ENCODE data around the gene SUSD4.
A peak's percentile ranks its signal among the peaks of the same experiment; 100 is the strongest.
"Not testable (repeated sequence)": the region's sequence is repeated elsewhere in the genome, so short reads cannot be mapped to it uniquely, and the experiment has no call there.

SUSD4 gene, protein sequence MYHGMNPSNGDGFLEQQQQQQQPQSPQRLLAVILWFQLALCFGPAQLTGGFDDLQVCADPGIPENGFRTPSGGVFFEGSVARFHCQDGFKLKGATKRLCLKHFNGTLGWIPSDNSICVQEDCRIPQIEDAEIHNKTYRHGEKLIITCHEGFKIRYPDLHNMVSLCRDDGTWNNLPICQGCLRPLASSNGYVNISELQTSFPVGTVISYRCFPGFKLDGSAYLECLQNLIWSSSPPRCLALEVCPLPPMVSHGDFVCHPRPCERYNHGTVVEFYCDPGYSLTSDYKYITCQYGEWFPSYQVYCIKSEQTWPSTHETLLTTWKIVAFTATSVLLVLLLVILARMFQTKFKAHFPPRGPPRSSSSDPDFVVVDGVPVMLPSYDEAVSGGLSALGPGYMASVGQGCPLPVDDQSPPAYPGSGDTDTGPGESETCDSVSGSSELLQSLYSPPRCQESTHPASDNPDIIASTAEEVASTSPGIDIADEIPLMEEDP
- 15.3 to 29.7 reads per million in 2 donors for total RNA-seq

DNA sequence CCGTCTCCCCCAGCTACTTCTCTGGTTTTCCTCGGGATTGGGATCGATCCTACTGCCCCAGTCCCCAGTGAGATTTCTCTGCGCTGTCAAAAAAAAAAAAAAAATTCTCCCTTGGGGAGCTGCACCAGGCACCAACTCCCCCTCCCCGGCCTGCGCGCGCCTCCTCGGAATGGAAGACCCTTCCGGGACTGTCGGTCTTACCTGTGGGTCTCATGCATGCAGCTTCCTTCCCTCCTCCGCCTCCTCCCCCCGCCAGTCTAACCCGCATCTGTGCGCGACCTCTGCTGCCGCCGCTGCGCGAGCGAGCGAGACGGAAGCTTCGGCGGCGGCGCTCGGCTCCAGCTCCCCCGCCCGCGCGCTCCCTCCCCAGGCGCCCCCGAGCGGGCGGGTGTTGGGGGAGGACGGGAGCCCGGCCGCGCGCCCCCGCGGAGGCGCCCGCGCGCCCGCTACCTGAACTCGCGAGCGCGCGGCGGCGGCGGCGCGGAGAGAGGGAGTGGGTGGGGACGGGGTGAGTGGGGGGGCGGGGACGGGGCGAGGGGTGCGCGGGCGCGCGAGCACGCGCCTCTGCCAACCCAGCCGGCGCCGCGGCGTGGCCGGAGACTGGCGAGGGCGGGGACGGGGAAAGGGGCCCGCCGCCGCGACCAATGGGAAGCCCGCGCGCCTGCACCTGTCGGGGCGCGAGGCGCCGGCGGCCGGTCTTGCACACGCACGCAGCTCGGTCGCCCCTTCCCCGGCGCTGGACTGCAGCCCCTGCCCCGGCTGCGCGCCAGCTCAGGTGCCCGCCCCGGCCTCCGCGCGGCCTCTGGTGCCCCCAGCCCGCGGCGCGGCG is at the start of gene SUSD4:
Gene SUSD4, minus strand, starts transcription at position 321 of the 829 bp plus-strand sequence. CDS start 751 bp downstream, outside the sequence.
- peak; percentile 33 to 81 (median 66) for DNase-seq

DNA sequence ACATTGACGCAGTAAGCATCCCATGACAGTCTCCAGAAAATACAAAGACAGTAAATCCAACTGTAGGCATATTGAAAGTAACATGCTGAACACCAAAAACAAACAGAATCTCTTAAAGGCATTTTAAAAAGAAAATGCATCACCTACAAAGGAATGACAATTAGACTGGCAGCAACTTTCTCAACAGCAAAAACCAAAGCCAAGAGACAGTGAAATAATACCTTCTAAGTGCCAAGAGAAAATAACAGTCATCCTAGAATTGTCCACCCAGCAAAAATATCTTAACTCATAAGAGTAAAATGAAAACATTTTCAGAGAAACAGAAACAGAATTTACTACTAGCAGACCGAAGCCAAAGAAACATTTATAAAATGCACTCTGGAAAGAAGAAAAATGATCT is 49.2 kb upstream of the SUSD4 start:
- no peak for DNase-seq

DNA sequence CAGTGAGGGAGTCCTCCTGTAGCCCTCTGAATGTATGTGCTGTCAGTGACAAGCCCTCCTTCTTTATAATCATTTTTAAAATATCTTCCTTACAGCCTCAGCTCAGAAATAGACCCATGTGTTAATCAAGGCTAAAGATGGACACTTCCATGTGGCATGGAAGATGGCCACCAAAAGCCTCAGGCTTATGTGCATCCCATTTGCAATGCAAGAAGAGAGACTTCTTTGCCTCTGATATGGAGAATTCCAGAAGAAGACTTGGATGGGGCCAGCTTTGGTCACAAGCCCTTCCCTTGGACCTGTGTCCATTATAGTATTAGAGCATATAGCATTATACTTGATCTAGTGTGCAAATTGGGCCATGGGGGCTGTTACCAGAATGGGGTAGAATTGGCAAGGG is 47.7 kb upstream of the SUSD4 start:
- no peak for DNase-seq

DNA sequence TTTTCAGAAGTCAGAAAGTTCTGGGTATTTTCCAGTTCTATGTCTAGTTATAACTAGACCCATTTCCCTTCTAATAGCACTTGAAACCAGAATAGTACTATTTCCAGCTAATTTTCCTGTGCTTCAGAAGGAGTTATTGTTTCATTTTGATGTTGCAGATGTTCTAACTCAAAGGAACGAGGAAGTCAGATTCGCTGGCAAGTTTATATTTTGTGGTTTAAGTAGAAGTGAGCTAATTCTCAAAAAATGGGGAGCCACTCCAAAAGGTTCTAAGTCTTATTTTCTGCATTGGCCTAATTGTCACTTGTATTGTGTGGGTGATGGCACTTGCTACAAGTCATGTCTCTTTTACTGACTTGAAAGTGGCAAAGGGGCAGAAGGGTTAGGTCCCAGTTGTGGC is 47.3 kb upstream of the SUSD4 start:
- DNase-seq: no peak

DNA sequence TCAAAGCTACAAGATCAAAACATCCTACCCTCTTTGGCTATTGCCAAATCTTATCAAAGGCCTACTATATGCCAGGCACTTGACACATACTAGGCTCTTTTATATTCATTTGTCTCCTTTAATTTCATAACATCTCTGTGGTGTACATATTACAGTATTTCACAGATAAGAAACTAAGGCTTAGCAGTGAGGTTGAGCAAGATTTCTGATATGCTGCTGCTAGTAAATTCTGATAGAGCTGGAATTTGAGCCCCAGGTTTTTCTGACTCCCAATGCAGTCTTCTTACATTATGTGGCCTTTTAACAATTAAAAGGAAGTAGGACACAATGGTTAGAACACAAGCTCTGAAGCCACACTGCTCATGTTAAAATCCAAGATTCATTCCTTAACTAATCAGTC is 46.1 kb upstream of the SUSD4 start:
- no peak for DNase-seq

DNA sequence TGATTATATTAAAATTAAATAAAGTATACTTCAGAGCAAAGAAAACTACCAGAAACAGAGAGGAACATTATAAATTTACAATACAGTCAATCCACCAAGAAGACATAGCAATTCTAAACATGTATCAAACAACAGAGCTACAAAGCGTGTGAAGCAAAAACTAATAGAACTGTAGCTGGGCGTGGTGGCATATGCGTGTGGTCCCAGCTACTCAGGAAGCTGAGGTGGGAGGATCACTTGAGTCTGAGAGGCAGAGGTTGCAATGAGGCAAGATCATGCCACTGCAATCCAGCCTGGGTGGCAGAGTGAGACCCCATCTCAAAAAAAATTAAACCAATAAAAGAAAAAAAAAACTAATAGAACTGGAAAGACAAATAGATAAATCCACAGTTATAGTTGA is 41.5 kb upstream of the SUSD4 start:
- peak in 1 of 5 experiments; percentile 58 for DNase-seq

DNA sequence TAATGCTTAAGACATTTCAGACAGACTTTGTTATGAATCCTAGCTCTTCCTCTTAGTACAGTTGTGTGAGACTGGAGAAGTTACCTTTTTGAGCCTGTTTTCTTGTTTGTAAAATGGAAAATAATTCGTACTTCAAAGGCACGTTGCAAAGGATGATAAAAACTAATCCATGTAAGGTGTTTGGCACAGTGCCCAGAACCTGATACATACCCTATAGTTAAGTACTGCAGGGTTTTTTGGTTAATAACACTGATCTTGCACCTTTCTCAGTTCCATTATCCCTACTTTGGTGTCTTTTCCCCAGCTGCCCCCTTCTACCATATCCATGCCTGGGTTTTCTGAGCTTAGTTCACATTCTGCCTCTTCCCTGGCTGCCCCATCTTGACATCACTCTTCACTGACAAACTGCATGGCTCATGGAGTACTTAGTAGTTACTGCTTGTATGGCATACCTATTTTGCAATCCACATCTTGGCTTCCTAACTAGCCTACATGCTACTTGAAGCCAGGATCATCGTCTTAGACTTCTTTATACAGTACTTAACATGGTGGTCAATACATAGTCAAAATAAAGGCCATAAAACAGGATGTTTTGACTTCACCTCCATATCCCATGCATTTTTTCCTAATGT is 39.3 kb upstream of the SUSD4 start:
- DNase-seq: no peak

DNA sequence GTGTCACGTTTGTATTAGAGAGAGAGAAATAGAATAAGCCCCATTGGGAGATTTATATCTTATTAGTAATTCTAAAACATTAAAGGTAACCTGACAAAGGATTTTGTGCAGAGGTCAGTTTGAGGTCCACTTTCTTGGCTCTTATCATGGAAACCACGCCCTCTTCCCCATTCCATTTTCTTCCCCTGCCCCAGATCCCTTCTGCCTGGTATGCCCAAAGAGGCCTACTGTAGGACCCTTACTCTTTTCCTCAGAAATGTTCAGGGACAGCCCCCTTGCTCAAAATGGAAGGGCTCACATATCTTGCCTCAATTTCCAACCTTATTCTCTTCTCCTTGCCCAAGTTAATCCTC is 38.8 kb upstream of the SUSD4 start:
- DNase-seq: no peak

DNA sequence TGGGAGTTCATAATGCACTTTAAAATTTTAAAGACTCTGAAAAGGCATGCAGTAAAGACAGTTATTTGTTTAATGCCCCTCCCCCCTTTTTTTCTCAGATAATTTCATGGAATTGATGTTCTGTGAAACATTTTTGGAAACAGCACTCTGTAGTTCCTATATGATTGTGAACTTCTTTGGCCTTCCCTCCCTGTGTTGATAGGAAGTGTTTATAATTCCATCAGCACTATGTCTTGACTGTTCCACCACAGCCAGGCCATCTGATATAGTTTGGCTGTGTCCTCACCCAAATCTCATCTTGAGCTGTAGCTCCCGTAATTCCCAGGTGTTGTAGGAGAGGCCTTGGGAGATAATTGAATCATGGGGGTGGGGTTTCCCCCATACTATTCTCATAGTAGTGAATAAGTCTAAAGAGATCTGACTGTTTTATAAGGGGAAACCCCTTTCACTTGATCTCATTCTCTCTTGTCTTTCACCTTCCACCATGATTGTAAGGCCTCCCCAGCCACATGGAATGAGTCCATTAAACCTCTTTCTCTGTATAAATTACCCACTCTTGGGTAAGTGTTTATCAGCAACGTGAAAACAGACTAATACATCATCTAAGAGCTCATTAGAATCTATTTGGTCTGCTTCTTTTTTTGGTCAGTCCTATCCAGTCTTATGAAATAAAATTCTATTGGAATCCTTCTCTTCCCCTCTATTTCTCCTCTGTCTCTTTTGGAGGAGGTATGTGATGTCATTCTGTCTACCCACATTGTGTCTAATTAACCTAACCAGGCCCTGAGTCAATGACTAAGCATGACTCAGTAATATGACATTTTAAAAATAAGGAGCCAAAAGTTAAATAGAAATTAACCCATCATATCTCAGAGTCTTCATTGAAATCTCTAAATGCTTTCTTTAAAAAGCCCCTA is 38.2 kb upstream of the SUSD4 start:
- DNase-seq: no peak

DNA sequence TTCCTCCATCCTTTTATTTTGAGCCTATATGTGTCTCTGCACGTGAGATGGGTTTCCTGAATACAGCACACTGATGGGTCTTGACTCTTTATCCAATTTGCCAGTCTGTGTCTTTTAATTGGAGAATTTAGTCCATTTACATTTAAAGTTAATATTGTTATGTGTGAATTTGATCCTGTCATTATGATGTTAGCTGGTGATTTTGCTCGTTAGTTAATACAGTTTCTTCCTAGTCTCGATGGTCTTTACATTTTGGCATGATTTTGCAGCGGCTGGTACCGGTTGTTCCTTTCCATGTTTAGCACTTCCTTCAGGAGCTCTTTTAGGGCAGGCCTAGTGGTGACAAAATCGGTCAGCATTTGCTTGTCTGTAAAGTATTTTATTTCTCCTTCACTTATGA is 35.4 kb upstream of the SUSD4 start:
- DNase-seq: not testable (repeated sequence)

DNA sequence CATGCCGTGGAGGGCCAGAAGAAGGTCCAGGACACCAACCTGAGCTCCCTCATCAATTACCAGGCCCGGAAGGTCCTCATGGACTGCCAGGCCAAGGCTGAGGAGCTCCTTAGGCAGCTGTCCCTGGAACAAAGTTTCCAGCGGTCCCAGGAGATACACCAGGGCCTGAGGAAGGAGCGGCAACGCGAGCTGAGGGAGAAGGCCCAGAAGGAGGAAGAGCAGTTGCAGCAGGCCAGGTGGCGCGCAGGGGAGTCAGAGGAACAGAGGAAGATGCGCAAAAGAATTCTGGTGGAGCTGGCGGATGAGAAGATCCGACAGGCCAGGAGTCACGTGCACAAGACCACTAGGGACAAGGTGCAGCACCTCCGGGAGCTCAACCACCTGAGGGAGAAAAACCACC is 30.7 kb upstream of the SUSD4 start:
- no peak for DNase-seq

DNA sequence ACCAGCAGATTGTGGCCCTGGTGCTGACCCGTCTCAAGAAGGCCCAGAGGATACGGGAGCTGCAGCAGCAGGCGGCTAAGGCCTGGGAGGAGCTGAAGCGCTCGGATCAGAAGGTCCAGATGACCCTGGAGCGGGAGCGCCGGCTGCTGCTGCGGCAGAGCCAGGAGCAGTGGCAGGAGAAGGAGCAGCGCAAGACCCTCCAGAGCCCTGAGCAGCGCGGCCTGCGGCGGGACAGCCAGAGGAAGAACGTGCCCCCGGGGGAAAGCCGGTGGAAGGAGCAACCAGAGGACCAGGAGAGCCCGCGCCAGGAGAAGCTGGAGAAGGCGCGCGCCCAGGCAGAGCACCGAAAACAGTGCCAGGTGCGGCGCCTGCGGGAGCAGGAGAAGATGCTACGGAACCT is 30.3 kb upstream of the SUSD4 start:
- no peak for DNase-seq

DNA sequence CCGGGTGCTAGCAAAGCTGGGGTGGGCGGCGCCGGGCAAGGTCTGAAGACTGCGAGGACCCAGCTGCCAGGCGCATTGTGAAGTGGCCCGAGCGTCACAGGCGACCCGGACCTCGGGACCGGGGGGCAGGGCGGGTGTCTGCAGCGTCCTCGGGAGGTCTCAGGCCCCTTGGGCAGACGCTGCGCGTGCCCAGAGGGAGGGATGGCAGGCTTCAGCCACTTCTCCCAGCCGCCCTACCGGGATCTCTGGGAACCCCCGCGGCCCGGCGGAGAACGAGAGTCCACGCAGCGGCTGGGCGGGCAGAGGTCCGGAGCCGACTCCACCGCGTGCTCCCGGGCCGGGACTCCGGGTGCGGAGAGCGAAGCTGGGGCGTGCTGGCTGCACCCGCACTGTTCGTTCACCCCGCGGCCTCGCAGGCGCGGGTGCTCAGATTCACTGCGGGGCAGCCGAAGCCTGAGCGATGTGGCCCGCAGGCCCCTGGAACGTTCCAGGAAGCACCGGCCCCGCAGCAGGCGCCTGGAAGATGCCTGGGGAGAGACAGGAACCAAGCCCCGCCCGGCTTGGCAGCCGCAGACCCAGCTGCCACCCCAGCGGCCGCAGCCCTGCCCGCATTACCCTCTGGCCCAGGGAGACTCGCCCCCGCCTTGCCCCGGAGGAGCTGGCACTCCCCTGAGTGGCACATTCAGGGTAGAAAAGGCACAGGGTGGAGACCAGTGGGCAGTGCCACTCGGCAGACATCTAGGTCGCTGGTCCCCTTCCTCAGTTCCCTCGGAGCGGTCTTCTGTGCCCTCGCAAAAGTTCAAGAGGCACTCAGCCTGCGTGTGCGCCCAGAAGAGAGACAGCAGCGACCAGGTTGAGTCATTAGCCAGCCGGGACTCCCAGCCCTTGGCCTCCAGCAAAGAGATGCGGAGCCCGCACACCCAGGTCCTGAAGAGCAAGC is 29.6 kb upstream of the SUSD4 start, which contains the start of gene CCDC185:
Gene CCDC185, plus strand, starts transcription at position 141 of the 940 bp plus-strand sequence. Its CDS starts 61 bp downstream, at position 202.
- DNase-seq: no peak

DNA sequence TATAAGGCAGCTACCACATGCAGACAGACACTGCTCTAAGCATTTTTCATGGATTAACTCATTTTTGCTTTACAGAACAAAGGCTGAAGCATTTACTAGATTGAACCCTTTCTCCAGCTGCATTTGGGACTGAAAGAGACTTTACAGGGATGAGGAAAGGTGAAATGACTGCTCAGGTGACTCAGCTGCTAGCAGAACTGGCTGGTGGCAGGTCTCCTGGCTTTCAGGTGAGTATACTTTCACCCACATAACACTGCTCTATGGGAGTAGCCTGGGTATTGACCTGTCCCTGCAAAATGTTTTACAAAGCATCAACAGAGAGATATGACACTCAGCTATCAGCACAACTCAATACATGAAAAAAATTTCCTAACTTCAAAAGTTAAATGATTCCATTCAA is 26.6 kb upstream of the SUSD4 start:
- no peak for DNase-seq

DNA sequence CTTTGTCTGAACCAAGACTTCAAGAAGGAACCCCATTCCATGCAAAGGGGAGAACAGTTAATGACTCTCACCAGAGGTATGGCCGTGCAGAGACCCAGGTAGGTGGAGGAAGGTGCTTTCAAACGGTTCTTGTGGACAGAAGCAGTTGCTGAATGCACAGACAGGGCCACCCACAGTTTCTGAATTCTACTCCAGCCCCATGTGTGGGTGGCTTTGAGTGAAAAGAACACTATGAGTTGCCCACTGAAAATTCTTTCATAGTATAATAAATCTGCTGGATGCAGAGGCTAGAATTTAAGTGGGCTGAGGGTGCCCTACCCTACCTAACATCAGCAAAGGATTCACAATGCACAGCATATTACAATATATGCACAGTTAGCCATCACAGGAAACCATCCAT is 22.0 kb upstream of the SUSD4 start:
- DNase-seq: no peak

DNA sequence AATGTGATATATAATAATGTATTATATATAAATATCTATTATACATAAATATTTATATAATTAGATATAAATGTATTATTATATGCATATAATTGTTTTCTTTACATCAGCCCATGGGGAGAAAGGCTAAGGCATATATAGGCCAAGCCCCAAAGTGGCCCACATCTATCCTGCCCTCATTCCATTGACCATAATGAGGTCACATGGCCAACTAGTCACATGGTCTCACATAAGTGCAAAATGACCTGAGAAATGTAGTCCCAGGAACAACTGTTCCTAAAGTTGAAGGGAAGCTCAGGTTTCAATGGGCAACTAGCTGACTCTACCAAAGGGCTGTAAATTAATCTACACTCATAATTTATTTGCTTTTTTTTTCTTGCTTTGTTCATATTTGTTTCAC is 14.8 kb upstream of the SUSD4 start:
- no peak for DNase-seq

DNA sequence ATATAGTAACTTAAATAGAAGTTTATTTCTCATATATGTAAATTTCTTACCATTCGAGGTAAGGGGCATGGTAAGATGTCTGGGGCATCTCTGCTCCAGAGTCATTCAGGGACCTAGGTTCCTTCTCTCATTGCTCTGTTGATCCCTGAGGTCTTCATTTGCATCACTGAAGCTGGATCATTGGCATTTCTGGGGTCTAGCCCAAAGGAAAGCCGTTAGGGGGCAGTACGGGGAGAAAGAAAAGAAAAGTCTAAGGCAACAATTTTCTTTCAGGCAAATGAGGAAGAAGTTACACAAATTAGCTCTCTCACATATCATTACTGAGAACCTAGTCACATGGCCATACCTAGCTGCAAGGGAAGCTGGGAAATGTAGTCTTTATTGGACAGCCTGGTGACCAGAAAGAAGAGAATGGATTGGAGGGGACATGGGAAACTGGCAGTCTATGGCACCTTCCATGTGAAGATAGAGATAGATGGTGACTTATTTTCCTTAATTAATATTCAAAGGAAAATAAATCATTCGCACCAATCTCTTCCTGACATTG is 10.2 kb upstream of the SUSD4 start:
- no peak for DNase-seq

DNA sequence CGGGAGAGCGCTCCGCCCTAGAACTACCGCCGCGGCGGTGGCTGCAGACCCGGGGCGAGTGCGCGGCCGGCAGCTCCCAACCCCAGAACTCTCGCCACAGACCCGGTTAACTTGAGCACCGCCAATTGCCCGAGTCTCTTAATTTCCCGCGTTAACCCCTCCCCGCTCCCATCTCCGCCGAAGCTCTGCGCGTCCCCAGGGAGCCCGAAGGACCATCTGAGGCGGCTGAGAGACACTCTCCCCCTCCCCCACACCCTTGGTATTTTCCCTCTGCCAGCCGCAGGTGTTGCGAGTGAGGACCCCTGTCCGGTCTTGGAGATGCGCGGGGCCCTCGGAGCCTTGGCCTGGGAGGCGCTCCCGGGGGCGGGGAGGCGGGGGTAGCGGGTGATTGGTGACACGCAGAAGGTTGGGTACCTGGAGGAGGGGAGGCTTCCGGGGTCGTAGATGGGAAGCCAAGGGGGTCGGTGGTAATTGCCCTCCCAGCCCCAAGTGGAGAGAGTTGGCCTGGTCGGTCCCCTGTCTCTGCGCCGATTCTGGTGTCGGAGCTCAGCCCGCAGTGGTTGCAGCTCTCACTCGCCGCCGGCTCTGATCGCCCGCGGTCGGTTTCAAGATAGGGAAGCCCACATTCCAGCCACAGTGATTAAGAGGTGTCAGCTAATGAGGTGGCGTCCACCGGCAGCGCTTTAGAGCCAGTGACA is 858 bp upstream of the SUSD4 start:
- DNase-seq: peak in 2 of 5 experiments; percentile 12 to 17

DNA sequence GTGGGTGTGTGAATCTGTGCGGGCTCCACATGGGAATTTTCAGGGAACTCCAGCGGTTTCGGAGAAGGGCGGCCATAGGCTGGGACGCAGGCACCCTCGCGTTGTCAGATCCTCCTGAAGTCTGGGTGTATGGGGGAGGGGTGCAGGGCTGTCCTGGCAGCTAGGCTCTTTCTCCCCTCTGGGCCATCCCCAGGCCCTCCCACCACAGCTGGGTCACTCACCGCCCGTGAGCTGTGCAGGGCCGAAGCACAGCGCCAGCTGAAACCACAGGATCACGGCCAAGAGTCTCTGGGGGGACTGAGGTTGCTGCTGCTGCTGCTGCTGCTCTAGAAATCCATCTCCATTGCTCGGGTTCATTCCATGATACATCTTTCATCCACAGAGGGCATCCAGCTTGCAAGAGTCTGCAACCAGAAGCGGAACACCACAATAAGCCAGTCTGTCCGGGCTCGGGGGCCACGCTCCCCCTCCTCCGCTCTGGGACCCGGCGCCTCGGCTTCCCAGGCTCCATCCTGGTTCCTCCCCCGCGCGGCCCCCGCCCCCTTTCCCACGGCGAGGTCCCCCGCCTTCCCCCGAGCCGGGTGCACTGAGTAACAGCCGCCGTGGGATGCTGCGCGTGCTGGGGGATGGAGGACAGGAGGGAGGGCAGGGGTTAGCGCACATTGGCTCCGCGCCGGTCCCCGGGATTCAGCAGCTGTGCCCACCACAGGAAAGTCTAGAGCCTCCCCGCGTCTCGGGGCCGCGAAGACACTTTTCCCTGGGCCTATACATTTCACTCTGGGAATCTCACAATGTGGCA is 720 bp downstream of the SUSD4 start:
- DNase-seq: peak in 4 of 5 experiments; percentile 9 to 19 (median 12)

Measured in T-helper 2 cell (primary cell).